PFSK-1 (cell line): ENCODE data around the gene SLCO2B1.

Experiments used
- POLR2AphosphoS5 ChIP-seq: IDR thresholded peaks from 2 replicates; pipeline ENCODE4 v1.6.1; 2012; ENCODE audit warnings: low read depth, mild to moderate bottlenecking, control low read depth, low read length, moderate library complexity
- SIN3A ChIP-seq: IDR thresholded peaks from 2 replicates; pipeline ENCODE4 v1.6.1; 2012; ENCODE audit warnings: mild to moderate bottlenecking, low read length, moderate library complexity, borderline replicate concordance; ENCODE audit not compliant: insufficient read depth
- TAF1 ChIP-seq: IDR thresholded peaks from 2 replicates; pipeline ENCODE4 v1.6.1; 2012; ENCODE audit warnings: low read length, control low read depth, borderline replicate concordance; ENCODE audit not compliant: insufficient read depth

DNA sequence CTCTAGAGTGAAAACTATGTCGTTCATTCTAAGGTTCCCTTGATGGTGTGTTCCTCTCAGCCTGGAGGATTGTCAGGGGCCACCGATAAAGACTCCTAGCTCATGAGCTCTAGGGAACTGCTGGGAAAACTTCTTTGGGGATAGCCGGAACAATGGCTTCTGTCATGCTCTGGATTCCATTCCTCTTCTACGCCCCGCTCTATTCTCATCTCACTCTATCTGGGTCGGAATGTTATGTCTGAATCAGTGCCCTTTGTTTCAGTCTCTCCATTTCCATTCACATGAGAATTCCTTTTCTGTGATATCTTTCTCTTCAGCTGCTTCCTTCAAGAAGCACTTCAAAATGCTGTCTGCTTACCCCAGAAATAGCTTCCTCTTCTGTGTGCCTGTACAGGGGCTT lies 16.9 kb upstream of the SLCO2B1 start:
- TF ChIP-seq SIN3A (no peak), POLR2AphosphoS5 (no peak), TAF1 (no peak)
